ENCODE data around the gene STMP1.

DNA sequence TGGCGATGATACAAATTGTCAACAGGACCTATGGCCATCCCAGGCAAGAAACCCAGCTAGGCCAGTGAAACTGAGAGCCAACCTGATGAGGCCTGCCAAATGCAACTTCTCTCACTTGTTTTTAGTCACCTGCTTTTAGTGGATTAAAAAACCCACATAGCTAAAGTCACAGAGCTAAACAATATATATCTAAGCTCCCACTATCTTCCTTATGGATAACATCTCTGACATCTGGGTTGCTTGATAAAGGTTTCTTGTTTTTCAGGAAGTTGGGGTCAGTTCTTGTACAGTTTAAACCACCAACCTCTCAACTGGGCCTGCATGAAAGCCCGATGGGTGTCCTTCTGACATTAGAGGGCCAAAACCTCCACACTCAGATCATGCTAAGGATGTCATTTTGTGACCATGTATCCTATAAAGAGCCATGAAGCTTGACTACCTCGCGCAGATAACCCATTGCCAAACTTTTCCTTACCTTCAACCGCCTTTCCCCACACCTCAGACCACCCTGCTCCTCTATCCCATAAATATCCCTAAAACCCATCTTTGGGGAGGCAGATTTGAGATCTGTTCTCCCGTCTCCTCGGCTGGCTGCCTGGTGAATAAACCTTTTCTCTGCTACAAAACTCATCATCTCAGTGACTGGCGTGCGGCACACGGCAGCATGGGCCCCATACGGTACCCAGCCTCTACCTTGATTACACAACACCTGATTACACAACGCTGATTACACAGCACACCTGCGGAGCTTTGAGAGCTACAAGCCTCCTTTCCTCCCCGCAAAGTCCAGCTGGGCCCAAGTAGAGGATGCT lies 797 bp upstream of the STMP1 start:
- TF ChIP-seq POLR2AphosphoS5 (IDR thresholded peaks at IDR 0.05), result no peak
- TF ChIP-seq POLR2A (IDR thresholded peaks at IDR 0.05), result no peak
- no peak for TF ChIP-seq CTCF (IDR thresholded peaks at IDR 0.05 in 8 of 11, conservative IDR thresholded peaks at IDR 0.05 in 3 of 11)
